GM12878 (cell line): ENCODE results near the gene FDXR. TPM values are rescaled to one million over a fixed set of nuclear protein-coding genes. Genes with fewer than 3 reads are reported as not detected.

Experiments used
- ATAC-seq: fragments of 200-7000 bp; cut with Tn5 transposase; 3 replicates; pipeline ENCODE4 v1.9.1; 2020; ENCODE audit warnings: mild to moderate bottlenecking, moderate library complexity
- BruUV-seq: library from RNA; stranded (reverse); fragments of 400-500 nt; replicated peaks from 2 replicates; lab custom pipeline; 2021; lab: Mats Ljungman, UMichigan
- CTCF ChIA-PET: fragments of 300-600 bp; sonication (Branson Sonifier 250); formaldehyde crosslinking; extraction: SDS; loops from one replicate; lab custom pipeline; 2021; ENCODE audit warnings: inconsistent platforms; lab: Yijun Ruan, JAX
- POLR2A ChIA-PET: fragments of 350-600 bp; formaldehyde crosslinking; extraction: SDS; loops from one replicate; lab custom pipeline; 2021; ENCODE audit warnings: inconsistent platforms; lab: Charles Lee
- RAD21 ChIA-PET: fragments of 300-600 bp; sonication (Branson Sonifier 250); formaldehyde crosslinking; loops from one replicate; lab custom pipeline; 2023; ENCODE audit warnings: antibody characterized with exemption; ENCODE audit not compliant: unreplicated experiment; lab: Charles Lee
- SMC1A ChIA-PET: fragments of 300-600 bp; sonication (Branson Sonifier 250); formaldehyde crosslinking; loops from one replicate; lab custom pipeline; 2023; ENCODE audit not compliant: unreplicated experiment, uncharacterized antibody; lab: Charles Lee
- DNase-seq: peaks from one replicate; pipeline ENCODE4 v3.0.0-alpha.2; 2011; ENCODE audit warnings: low read depth, low spot score
- FAIRE-seq: peaks from 3 replicates; lab custom pipeline; 2011; peaks lifted over from hg19 to GRCh38; lab: Jason Lieb, UNC
- H2AFZ ChIP-seq: 2 replicates; pipeline ENCODE4 v1.6.0; 2011; ENCODE audit warnings: low read depth, low read length, control low read depth; ENCODE audit not compliant: control insufficient read depth
- H3K27ac ChIP-seq: 2 replicates; pipeline ENCODE4 v1.5.1; 2011; ENCODE audit warnings: control low read depth; ENCODE audit not compliant: control insufficient read depth, insufficient read depth
- H3K27me3 ChIP-seq, 2 experiments: replicated peaks in 1 of 2; 2 replicates each; pipeline versions ENCODE4 v1.6.0 to v1.6.1; 2011; ENCODE audit warnings: low read length in 1 of 2; ENCODE audit not compliant: control insufficient read depth in 2 of 2, insufficient read depth in 2 of 2
- H3K36me3 ChIP-seq, 2 experiments: 2 replicates each; pipeline ENCODE4 v1.5.1; 2011; ENCODE audit warnings: low read length in 1 of 2; ENCODE audit not compliant: control insufficient read depth in 2 of 2, insufficient read depth in 2 of 2
- H3K4me1 ChIP-seq: 2 replicates; pipeline ENCODE4 v1.6.1; 2011; ENCODE audit warnings: mild to moderate bottlenecking, low read length, moderate library complexity, mixed read lengths; ENCODE audit not compliant: control insufficient read depth, insufficient read depth
- H3K4me2 ChIP-seq: 2 replicates; pipeline ENCODE4 v1.6.0; 2011; ENCODE audit warnings: control low read depth; ENCODE audit not compliant: control insufficient read depth, insufficient read depth
- H3K4me3 ChIP-seq: fragments of 200-600 bp; sonication (generic); 2 replicates; pipeline ENCODE4 v1.5.1; 2016
- H3K79me2 ChIP-seq: 2 replicates; pipeline ENCODE4 v1.6.0; 2011; ENCODE audit warnings: low read length; ENCODE audit not compliant: control insufficient read depth, insufficient read depth
- H3K9ac ChIP-seq: 2 replicates; pipeline ENCODE4 v1.8.0; 2011; ENCODE audit warnings: low read length, control low read depth, mixed read lengths; ENCODE audit not compliant: control insufficient read depth, insufficient read depth
- H3K9me3 ChIP-seq: replicated peaks from 3 replicates; pipeline ENCODE4 v1.5.1; 2011; ENCODE audit warnings: mild to moderate bottlenecking, low read length; ENCODE audit not compliant: control insufficient read depth, insufficient read depth
- H4K20me1 ChIP-seq: 2 replicates; pipeline ENCODE4 v1.6.0; 2011; ENCODE audit not compliant: control insufficient read depth, insufficient read depth
- BHLHE40 ChIP-seq, 2 experiments: fragments of 450-650 bp in 1 of 2; IDR thresholded peaks; 2 replicates each; pipeline ENCODE4 v1.6.1; 2011 to 2017; ENCODE audit warnings: low read depth in 2 of 2, borderline replicate concordance in 1 of 2, improper control_type of control experiment in 1 of 2, low read length in 1 of 2, mild to moderate bottlenecking in 1 of 2
- whole genome bisulfite sequencing: methylation state at CpG from one replicate; pipeline ENCODE4 v1.1.6; 2016; ENCODE audit warnings: low lambda C conversion rate; ENCODE audit not compliant: insufficient replicate concordance, insufficient coverage; ENCODE audit errors: missing lambda C conversion rate; 5-methylcytosine and 5-hydroxymethylcytosine counted together
- in situ Hi-C: fragments of 300-500 bp; cut with MboI; formaldehyde crosslinking; loops from 9 replicates; pipeline ENCODE4 v1.14.3; 2018; ENCODE audit warnings: mixed read lengths
- intact Hi-C: fragments of 100-400 bp; cut with micrococcal nuclease; formaldehyde crosslinking; loops from one replicate; pipeline ENCODE4 v1.14.2; 2022; ENCODE audit not compliant: unreplicated experiment
- polyA plus RNA-seq, 11 experiments: library from polyadenylated mRNA; depleted of rRNA in 4 of 11; unstranded in 6 of 11; stranded (reverse) in 5 of 11; fragments of >200 nt; fragmentation: Nextera tagmentation in 4 of 11; fragmentation: Illumina TruSeq in 1 of 11; extraction: Ambion mirVana in 4 of 11; extraction: Trizol in 1 of 11; gene quantifications; 1 replicate in 1 of 11; 2 replicates in 10 of 11; pipeline versions ENCODE4 v1.2.1 to v1.2.3, GENCODE V29; 2011 to 2016; ENCODE audit warnings: inconsistent platforms in 2 of 11, missing spikeins in 2 of 11, low read depth in 1 of 11
- total RNA-seq, 4 experiments: library from RNA; depleted of rRNA in 3 of 4; stranded (reverse); fragments of >200 nt in 3 of 4; fragmentation: Illumina TruSeq in 1 of 4; extraction: Trizol in 1 of 4; gene quantifications; 2 replicates each; pipeline versions ENCODE4 v1.2.1 to v1.2.3, GENCODE V29; 2013 to 2021
- TF ChIP-seq, protein P1 (sequence below): fragments of 450-650 bp; conservative IDR thresholded peaks from 2 replicates; pipeline ENCODE4 v1.6.1; 2017; ENCODE audit warnings: mild to moderate bottlenecking, moderate library complexity

The FDXR gene
- total and polyA plus RNA-seq, 10 of the 15 experiments (the other 5 are each of a cell fraction or from before 2014, with no cell fraction given) = 0.85 to 162 (median 48.2) TPM

DNA sequence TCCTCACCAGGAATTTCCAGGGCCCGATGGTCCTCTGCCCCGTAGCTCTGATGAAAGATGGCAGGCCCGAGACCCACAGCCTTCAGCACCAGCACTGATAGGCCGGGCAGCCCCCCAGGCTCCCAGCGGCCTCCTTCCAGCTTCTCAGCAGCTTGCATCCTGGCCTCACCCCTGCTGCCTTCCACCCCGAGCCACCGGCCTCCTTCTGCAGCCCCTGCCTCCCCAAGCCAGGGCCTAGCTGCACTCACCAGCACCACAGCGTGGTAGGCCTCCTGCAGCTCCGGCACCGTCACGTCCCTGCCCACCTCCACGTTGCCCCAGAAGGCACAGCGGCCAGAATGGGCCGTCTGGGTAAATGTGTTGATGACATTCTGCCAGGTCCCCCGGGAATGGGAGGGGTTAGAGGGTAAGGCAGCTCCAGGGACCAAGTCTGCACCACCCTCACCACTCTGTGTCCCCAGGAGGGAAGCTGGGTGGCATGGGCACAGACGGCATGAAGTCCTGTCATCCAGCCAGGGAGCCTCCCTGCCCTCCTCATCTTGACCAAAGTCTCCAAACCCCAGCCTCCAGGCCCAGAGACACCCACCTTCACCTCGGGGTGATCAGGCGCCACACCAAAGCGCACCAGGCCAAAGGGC, 6.5 kb downstream of the FDXR start:
- 82% methylated on average over 18 of the region's 19 CpGs for WGBS

More for the DNA sequence above, 6.5 kb downstream of the FDXR start:
- Histone ChIP-seq H3K4me1 (peaks cover 7% of the 10 kb centered on the region), H3K27ac (no peak overlapping the region), H3K36me3 (no peaks in the 10 kb centered on the region; a peak in 3 of 4 replicates), H3K4me2 (no peak overlapping the region), H3K9ac (no peak overlapping the region), H3K9me3 (no peaks in the 10 kb centered on the region), H2AFZ (no peak overlapping the region), H4K20me1 (no peaks in the 10 kb centered on the region), H3K4me3 (no peak overlapping the region), H3K79me2 (peaks cover 2% of the 10 kb centered on the region), H3K27me3 (peaks cover 0 to 2% of the 10 kb centered on the region in 2 experiments; a peak in 1 of 4 replicates)
- ATAC-seq (no peak), FAIRE-seq (no peak), DNase-seq (no peak)
- ChIA-PET RAD21 (interaction anchor here (0.6 to 3.2 kb wide), 11 partner anchors 8 to 439 kb away, joined by 3 to 21 read pairs (median 4); partner anchors contain the start of gene NUP85), POLR2A (interaction anchor here (0.6 to 1.7 kb wide), 5 partner anchors 88 to 636 kb away, joined by 3 to 5 read pairs (median 3); partner anchors contain the start of gene NAT9), SMC1A (interaction anchor here (0.9 to 1.9 kb wide), 5 partner anchors 10 to 121 kb away, joined by 4 to 13 read pairs (median 5); no protein-coding TSS in a partner anchor), CTCF (interaction anchor here (0.9 to 10.2 kb wide), 15 partner anchors 9 to 209 kb away, joined by 3 to 98 read pairs (median 7); partner anchors contain the start of gene RAB37)
- no peak for TF ChIP-seq BHLHE40 (IDR thresholded peaks at IDR 0.05; ENCODE audit: borderline replicate concordance in 1 of 2, low read depth in 2 of 2, low read length in 1 of 2)
- TF ChIP-seq, protein P1, sequence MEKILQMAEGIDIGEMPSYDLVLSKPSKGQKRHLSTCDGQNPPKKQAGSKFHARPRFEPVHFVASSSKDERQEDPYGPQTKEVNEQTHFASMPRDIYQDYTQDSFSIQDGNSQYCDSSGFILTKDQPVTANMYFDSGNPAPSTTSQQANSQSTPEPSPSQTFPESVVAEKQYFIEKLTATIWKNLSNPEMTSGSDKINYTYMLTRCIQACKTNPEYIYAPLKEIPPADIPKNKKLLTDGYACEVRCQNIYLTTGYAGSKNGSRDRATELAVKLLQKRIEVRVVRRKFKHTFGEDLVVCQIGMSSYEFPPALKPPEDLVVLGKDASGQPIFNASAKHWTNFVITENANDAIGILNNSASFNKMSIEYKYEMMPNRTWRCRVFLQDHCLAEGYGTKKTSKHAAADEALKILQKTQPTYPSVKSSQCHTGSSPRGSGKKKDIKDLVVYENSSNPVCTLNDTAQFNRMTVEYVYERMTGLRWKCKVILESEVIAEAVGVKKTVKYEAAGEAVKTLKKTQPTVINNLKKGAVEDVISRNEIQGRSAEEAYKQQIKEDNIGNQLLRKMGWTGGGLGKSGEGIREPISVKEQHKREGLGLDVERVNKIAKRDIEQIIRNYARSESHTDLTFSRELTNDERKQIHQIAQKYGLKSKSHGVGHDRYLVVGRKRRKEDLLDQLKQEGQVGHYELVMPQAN = no peak
- intact Hi-C loops = no loop called here
- in situ Hi-C loops = loop anchor here (5.0 kb wide), 1 partner anchor 124 kb away; no protein-coding TSS in a partner anchor
- BruUV-seq = no TSS peak
